ENCODE results near the gene ACSBG1.

Gene ACSBG1

DNA sequence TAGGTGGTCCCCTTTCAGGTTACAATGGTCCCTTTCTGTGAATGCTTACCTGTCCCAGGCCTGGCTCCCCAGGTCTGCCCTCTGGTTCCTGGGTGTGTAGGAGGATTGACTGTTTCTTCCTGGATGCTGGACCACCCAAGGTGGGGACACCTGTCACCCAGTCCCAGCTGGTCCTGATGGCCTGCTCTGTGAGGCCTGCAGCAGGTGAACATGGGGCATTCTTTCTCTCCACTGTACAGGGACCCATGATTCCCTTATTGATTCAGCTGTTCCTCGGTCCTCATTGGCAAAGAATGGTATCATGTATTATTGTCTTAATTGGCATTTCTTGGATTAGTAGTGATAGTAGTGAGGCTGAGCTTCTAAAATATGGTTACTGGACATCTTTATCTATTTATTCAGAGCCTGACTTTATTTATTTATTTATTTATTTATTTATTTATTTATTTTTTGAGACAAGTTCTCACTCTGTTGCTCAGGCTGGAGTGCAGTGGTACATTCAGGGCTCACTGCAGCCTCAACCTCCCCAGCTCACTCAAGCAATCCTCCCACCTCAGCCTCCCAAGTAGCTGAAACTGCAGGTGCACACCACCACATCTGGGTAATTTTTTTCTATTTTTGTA is 21.2 kb upstream of the ACSBG1 start:
- Histone ChIP-seq H3K9ac (ENCODE audit: low read length) (no peak overlapping the region), H3F3A (ENCODE audit: insufficient read depth) (no peaks in the 10 kb centered on the region), H3K79me2 (ENCODE audit: insufficient read depth, low read length) (no peaks in the 10 kb centered on the region), H3K9me3 (ENCODE audit: insufficient read depth, low read length) (no peaks in the 10 kb centered on the region), H3K9me2 (replicated peaks; ENCODE audit: insufficient read depth, low read length) (no peaks in the 10 kb centered on the region), H4K20me1 (ENCODE audit: low read depth, low read length) (no peaks in the 10 kb centered on the region), H3K4me3 (ENCODE audit: insufficient read depth, low read length, poor library complexity, severe bottlenecking) (no peak overlapping the region), H3K27me3 (ENCODE audit: low read length) (no peaks in the 10 kb centered on the region), H3K36me3 (ENCODE audit: low read length) (no peaks in the 10 kb centered on the region), H3K27ac (ENCODE audit: low read depth, low read length) (no peak overlapping the region), H3K4me2 (ENCODE audit: low read depth, low read length, poor library complexity, severe bottlenecking) (no peak overlapping the region), H2AFZ (ENCODE audit: low read depth, low read length, severe bottlenecking) (no peak overlapping the region)
- no peak for TF ChIP-seq EZH2phosphoT487 (conservative IDR thresholded peaks at IDR 0.05; ENCODE audit: low read length)
- TF ChIP-seq, protein P1, sequence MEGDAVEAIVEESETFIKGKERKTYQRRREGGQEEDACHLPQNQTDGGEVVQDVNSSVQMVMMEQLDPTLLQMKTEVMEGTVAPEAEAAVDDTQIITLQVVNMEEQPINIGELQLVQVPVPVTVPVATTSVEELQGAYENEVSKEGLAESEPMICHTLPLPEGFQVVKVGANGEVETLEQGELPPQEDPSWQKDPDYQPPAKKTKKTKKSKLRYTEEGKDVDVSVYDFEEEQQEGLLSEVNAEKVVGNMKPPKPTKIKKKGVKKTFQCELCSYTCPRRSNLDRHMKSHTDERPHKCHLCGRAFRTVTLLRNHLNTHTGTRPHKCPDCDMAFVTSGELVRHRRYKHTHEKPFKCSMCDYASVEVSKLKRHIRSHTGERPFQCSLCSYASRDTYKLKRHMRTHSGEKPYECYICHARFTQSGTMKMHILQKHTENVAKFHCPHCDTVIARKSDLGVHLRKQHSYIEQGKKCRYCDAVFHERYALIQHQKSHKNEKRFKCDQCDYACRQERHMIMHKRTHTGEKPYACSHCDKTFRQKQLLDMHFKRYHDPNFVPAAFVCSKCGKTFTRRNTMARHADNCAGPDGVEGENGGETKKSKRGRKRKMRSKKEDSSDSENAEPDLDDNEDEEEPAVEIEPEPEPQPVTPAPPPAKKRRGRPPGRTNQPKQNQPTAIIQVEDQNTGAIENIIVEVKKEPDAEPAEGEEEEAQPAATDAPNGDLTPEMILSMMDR (IDR thresholded peaks at IDR 0.05; ENCODE audit: insufficient read depth, low read length, poor library complexity, severe bottlenecking), result no peak

DNA sequence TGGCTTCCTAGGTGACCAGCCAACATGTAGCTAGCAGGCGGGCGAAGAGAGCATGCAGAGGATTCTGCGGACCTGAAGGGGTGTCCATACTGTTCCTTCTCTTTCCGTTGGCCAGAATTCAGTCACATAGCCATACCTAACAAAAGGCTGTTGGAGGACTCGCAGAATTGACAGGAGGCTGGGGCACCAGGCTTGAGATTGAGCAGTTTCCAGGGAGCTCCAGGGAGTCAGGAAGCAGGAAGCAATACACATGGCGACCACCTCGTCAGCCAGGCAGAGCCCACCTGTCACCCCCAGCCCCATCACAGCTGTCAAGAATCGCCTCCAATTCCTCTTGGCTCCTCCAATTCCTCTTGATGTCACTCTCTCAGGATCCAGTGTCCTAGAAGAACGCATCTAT is 16.8 kb upstream of the ACSBG1 start:
- no peaks in the 10 kb centered on the region for H3F3A ChIP-seq (ENCODE audit: insufficient read depth)
- H3K9ac ChIP-seq (ENCODE audit: low read length), result no peak overlapping the region

DNA sequence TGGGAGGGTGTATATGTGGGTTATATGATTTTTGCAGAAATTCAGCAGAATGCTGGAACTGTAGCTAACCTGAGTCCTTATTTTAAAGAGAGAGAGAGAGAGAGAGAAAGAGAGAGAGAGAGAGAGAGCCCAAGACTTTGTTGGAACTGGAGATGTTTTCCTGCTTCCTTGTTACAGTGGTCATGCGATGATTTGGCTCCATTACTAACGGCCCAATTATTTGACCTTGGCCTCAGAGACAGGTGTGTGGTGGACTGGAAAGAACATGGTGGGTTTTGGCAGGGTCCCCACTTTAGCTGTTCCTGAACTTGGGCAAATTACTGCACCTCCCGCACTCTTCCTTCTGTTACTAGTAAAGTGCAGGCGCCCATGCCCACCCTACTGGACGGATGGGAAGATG is 14.8 kb upstream of the ACSBG1 start:
- no peaks in the 10 kb centered on the region for H3K79me2 ChIP-seq (ENCODE audit: insufficient read depth, low read length)
- no peaks in the 10 kb centered on the region for H3K27me3 ChIP-seq (ENCODE audit: low read length)
- H3K27ac ChIP-seq (ENCODE audit: low read depth, low read length), result no peak overlapping the region
- no peak overlapping the region for H3K9ac ChIP-seq (ENCODE audit: low read length)
- H3F3A ChIP-seq (ENCODE audit: insufficient read depth), result no peaks in the 10 kb centered on the region
- H3K4me2 ChIP-seq (ENCODE audit: low read depth, low read length, poor library complexity, severe bottlenecking), result no peak overlapping the region
- no peaks in the 10 kb centered on the region for H3K9me2 ChIP-seq (replicated peaks; ENCODE audit: insufficient read depth, low read length)
- no peaks in the 10 kb centered on the region for H3K9me3 ChIP-seq (ENCODE audit: insufficient read depth, low read length)
- no peaks in the 10 kb centered on the region for H3K36me3 ChIP-seq (ENCODE audit: low read length)
- H2AFZ ChIP-seq (ENCODE audit: low read depth, low read length, severe bottlenecking), result no peak overlapping the region
- H4K20me1 ChIP-seq (ENCODE audit: low read depth, low read length), result no peaks in the 10 kb centered on the region
- no peak overlapping the region for H3K4me3 ChIP-seq (ENCODE audit: insufficient read depth, low read length, poor library complexity, severe bottlenecking)
- TF ChIP-seq, protein P1 (IDR thresholded peaks at IDR 0.05; ENCODE audit: insufficient read depth, low read length, poor library complexity, severe bottlenecking), result no peak
- no peak for TF ChIP-seq EZH2phosphoT487 (conservative IDR thresholded peaks at IDR 0.05; ENCODE audit: low read length)

More for the DNA sequence above, 16.8 kb upstream of the ACSBG1 start:
- H3K4me2 ChIP-seq (ENCODE audit: low read depth, low read length, poor library complexity, severe bottlenecking), result no peak overlapping the region
- no peak overlapping the region for H2AFZ ChIP-seq (ENCODE audit: low read depth, low read length, severe bottlenecking)
- H3K79me2 ChIP-seq (ENCODE audit: insufficient read depth, low read length), result no peaks in the 10 kb centered on the region
- H4K20me1 ChIP-seq (ENCODE audit: low read depth, low read length), result no peaks in the 10 kb centered on the region
- no peaks in the 10 kb centered on the region for H3K27me3 ChIP-seq (ENCODE audit: low read length)
- TF ChIP-seq, protein P1 (IDR thresholded peaks at IDR 0.05; ENCODE audit: insufficient read depth, low read length, poor library complexity, severe bottlenecking), result no peak
- TF ChIP-seq EZH2phosphoT487 (conservative IDR thresholded peaks at IDR 0.05; ENCODE audit: low read length), result no peak
- H3K9me2 ChIP-seq (replicated peaks; ENCODE audit: insufficient read depth, low read length), result no peaks in the 10 kb centered on the region
- no peaks in the 10 kb centered on the region for H3K9me3 ChIP-seq (ENCODE audit: insufficient read depth, low read length)
- no peak overlapping the region for H3K4me3 ChIP-seq (ENCODE audit: insufficient read depth, low read length, poor library complexity, severe bottlenecking)
- no peaks in the 10 kb centered on the region for H3K36me3 ChIP-seq (ENCODE audit: low read length)
- no peak overlapping the region for H3K27ac ChIP-seq (ENCODE audit: low read depth, low read length)

Data from SU-DHL-6 (cell line).